ENCODE data around the gene KLRG1.
A peak's percentile ranks its signal among the peaks of the same experiment; 100 is the strongest.

The KLRG1 gene

GRCh38 chr12:9041321-9041720, 52.0 kb downstream of the KLRG1 start:
- DNase-seq (ENCODE audit: low read depth) = no peak

DNA sequence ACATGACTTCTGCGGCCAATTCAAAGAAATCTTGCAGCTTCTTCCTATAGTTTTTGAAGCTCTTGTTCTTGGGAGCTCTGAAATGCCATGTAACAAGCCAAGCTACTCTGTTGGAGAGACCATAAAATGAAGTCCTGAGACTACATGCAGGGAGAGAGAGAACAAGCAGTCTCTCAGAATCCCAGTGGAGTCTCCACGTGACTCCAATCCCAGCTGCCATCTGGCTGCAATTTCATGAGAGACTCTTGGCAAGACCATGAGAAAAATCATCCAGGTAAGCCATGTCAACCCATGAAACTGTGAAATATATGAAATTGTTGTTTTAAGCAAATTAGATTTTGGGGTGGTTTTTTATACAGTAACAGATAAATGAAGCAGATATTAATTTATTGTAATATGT, 54.4 kb downstream of the KLRG1 start:
- no peak for DNase-seq (ENCODE audit: low read depth)

DNA sequence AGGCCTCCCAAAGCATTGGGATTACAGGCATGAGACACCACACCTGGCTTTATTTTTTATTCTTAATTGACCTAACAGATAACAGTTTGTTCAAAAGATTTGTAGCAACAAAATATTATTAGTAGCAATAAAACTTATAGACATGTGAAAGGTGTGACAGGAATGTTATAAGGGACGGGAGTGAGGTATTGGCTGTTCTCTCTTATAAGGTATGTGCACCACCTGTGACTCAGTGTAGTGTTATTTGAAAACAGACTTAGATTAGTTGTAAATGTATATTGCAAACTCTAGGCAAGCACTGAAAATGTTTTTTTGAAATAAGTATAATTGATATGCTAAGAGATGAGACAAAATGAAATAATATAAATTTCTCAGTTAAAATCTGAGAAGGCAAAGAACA, 57.8 kb downstream of the KLRG1 start:
- no peak for DNase-seq (ENCODE audit: low read depth)

- DNase-seq (ENCODE audit: low read depth) = no peak
Observed at GRCh38 chr12:9048930-9049329, 59.6 kb downstream of the KLRG1 start.

GRCh38 chr12:9049520-9050133, 60.3 kb downstream of the KLRG1 start:
- peak; percentile 14 for DNase-seq (ENCODE audit: low read depth)

- no peak for DNase-seq (ENCODE audit: low read depth)
Observed at GRCh38 chr12:9050521-9051157, 61.3 kb downstream of the KLRG1 start.

DNA sequence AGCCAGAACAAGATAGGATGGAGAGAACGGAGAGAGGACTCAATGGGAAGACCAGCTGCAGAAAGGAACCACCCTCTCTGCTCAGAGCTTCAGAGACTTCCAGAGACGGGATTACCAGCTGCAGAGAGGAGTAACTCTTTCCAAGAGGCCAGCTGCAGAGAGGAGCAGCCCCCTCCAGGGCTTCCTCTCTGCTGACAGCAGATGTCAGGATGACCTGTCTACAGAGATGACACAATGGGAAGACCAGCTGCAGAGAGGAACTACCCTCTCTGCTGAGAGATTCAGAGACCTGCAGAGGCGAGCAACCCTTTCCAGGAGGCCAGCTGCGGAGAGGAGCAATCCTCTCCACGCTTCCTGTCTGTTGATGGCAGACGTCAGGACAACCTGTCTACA, 61.8 kb downstream of the KLRG1 start:
- DNase-seq (ENCODE audit: low read depth) = no peak

DNA sequence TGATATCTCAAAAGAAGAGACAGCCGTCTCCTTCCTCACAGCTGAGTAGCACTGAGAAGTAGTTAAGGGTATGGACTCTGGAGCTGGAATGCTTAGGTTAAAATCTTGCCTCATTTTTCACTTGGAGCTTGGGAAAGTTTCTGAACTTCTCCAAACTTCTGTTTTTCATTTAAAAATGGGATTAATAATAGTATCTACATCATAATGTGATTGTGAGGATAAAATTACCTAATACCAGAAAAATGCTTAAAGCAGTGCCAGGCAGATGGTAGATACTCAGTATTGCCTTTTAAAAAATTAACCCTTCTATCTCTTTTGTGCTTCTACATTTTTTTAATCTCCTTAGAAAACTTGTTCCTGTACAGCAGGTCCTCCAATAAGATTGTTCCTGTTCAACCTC, 63.3 kb downstream of the KLRG1 start:
- no peak for DNase-seq (ENCODE audit: low read depth)
